B cell (primary cell): Measurements from ENCODE around the gene NPFF. TPM values are rescaled to one million over a fixed set of nuclear protein-coding genes. Genes with fewer than 3 reads are reported as not detected.

Source experiments
- ATAC-seq: fragments of 200-7000 bp; cut with Tn5 transposase; one replicate; pipeline ENCODE4 v1.10.0; 2021; ENCODE audit warnings: low read depth, mild to moderate bottlenecking, moderate number of reproducible peaks, moderate library complexity
- CTCF ChIA-PET: fragments of 350-600 bp; sonication (Branson Sonifier 250); formaldehyde crosslinking; loops from one replicate; lab custom pipeline; 2021; ENCODE audit warnings: antibody characterized with exemption, inconsistent platforms; lab: Charles Lee
- POLR2A ChIA-PET: fragments of 350-600 bp; sonication (Branson Sonifier 250); formaldehyde crosslinking; loops from one replicate; lab custom pipeline; 2021; ENCODE audit warnings: antibody characterized with exemption; lab: Charles Lee
- DNase-seq: peaks from one replicate; pipeline ENCODE4 v3.0.0; 2013
- H2AFZ ChIP-seq: 2 replicates; pipeline ENCODE4 v1.6.1; 2012; ENCODE audit warnings: mild to moderate bottlenecking, low read depth, low read length; ENCODE audit not compliant: insufficient read depth, poor library complexity, severe bottlenecking
- H3K27ac ChIP-seq, 2 donors: 1 replicate in 1 of 2; 2 replicates in 1 of 2; pipeline ENCODE4 v1.5.1; 2012 to 2013; ENCODE audit warnings: low read length in 2 of 2, mild to moderate bottlenecking in 2 of 2, moderate library complexity in 1 of 2
- H3K27me3 ChIP-seq, 4 experiments: fragments of 200-600 bp in 1 of 4; sonication (generic) in 1 of 4; replicated peaks in 1 of 4; 1 replicate in 2 of 4; 2 replicates in 2 of 4; pipeline versions ENCODE4 v1.6.1 to v1.7.0; 2013 to 2016; ENCODE audit warnings: low read length in 3 of 4, mild to moderate bottlenecking in 2 of 4, mixed read lengths in 1 of 4, moderate library complexity in 1 of 4; ENCODE audit not compliant: insufficient read depth in 4 of 4, control insufficient read depth in 3 of 4; ENCODE audit errors: control extremely low read depth in 1 of 4
- H3K36me3 ChIP-seq, 2 experiments: replicated peaks in 1 of 2; 1 replicate in 1 of 2; 2 replicates in 1 of 2; pipeline versions ENCODE4 v1.6.1 to v1.7.1; 2013; ENCODE audit warnings: low read length in 1 of 2; ENCODE audit not compliant: insufficient read depth in 2 of 2, control insufficient read depth in 1 of 2; ENCODE audit errors: control extremely low read depth in 1 of 2, extremely low read depth in 1 of 2
- H3K4me1 ChIP-seq, 2 donors: fragments of 200-600 bp in 1 of 2; sonication (generic) in 1 of 2; 1 replicate in 1 of 2; 2 replicates in 1 of 2; pipeline versions ENCODE4 v1.5.1 to v1.6.1; 2013 to 2017; ENCODE audit warnings: low read length in 2 of 2; ENCODE audit not compliant: control insufficient read depth in 2 of 2, insufficient read depth in 2 of 2
- H3K4me2 ChIP-seq: replicated peaks from 2 replicates; pipeline ENCODE3; 2012; ENCODE audit warnings: mild to moderate bottlenecking, low read depth, low read length; ENCODE audit not compliant: poor library complexity, severe bottlenecking
- H3K4me3 ChIP-seq, 5 experiments: fragments of 200-600 bp in 1 of 5; sonication (generic) in 1 of 5; 1 replicate in 3 of 5; 2 replicates in 2 of 5; pipeline versions ENCODE4 v1.5.1 to v1.7.0; 2011 to 2016; ENCODE audit warnings: low read length in 4 of 5, mild to moderate bottlenecking in 4 of 5, low read depth in 2 of 5, control low read depth in 1 of 5, moderate library complexity in 1 of 5; ENCODE audit not compliant: insufficient read depth in 1 of 5; ENCODE audit errors: control extremely low read depth in 1 of 5, extremely low read depth in 1 of 5
- H3K79me2 ChIP-seq: fragments of 200-600 bp; sonication (generic); one replicate; pipeline ENCODE4 v1.6.0; 2016; ENCODE audit warnings: low read length; ENCODE audit not compliant: control insufficient read depth, insufficient read depth
- H3K9ac ChIP-seq: fragments of 200-600 bp; sonication (generic); 2 replicates; pipeline ENCODE4 v1.6.1; 2017; ENCODE audit warnings: mild to moderate bottlenecking, low read length, moderate library complexity
- H3K9me3 ChIP-seq, 3 donors: one replicate each; pipeline versions ENCODE4 v1.6.1 to v1.7.1; 2013; ENCODE audit warnings: low read length in 2 of 3; ENCODE audit not compliant: control insufficient read depth in 2 of 3, insufficient read depth in 1 of 3; ENCODE audit errors: control extremely low read depth in 1 of 3
- H4K20me1 ChIP-seq: 2 replicates; pipeline ENCODE4 v1.6.0; 2012; ENCODE audit warnings: mild to moderate bottlenecking, low read length; ENCODE audit not compliant: insufficient read depth, control insufficient read depth, poor library complexity, severe bottlenecking
- H3K27ac Mint-ChIP-seq: one replicate; pipeline ENCODE4 v1.8.0; 2021; ENCODE audit warnings: mixed read lengths
- H3K27me3 Mint-ChIP-seq: one replicate; pipeline ENCODE4 v1.8.0; 2021; ENCODE audit warnings: mixed read lengths
- H3K4me1 Mint-ChIP-seq: one replicate; pipeline ENCODE4 v1.8.0; 2021; ENCODE audit warnings: mixed read lengths
- H3K4me3 Mint-ChIP-seq: one replicate; pipeline ENCODE4 v1.8.0; 2021; ENCODE audit warnings: mixed read lengths
- H3K9me3 Mint-ChIP-seq: one replicate; pipeline ENCODE4 v1.8.0; 2022; ENCODE audit warnings: mixed read lengths; ENCODE audit not compliant: insufficient read depth
- EZH2 ChIP-seq: IDR thresholded peaks from 2 replicates; pipeline ENCODE4 v1.6.1; 2012; ENCODE audit warnings: borderline replicate concordance, low read depth, mild to moderate bottlenecking, moderate library complexity, low read length; ENCODE audit not compliant: insufficient read depth, poor library complexity, severe bottlenecking
- WGBS: methylation state at CpG from one replicate; pipeline ENCODE4 v1.1.5; 2013; ENCODE audit warnings: missing lambda C conversion rate; ENCODE audit not compliant: insufficient coverage; 5-methylcytosine and 5-hydroxymethylcytosine counted together
- intact Hi-C: fragments of 100-400 bp; cut with micrococcal nuclease; formaldehyde crosslinking; loops from one replicate; pipeline ENCODE4 v1.10.0; 2022
- polyA plus RNA-seq: library from polyadenylated mRNA; depleted of rRNA; stranded (reverse); fragments of >200 nt; gene quantifications from 2 replicates; pipeline ENCODE4 v1.2.3, GENCODE V29; 2012
- total RNA-seq, 2 donors: library from RNA; stranded (reverse); fragments of 120-200 nt in 1 of 2; gene quantifications; 1 replicate in 1 of 2; 2 replicates in 1 of 2; pipeline versions ENCODE4 v1.2.3 to v1.2.4, GENCODE V29; 2013 to 2022
- TF ChIP-seq, protein P1 (sequence below): fragments of 200-600 bp; IDR thresholded peaks from one replicate; pipeline ENCODE4 v1.8.0; 2022; ENCODE audit warnings: antibody characterized with exemption, mild to moderate bottlenecking

NPFF gene
- total and polyA plus RNA-seq, 2 donors (not counting 1 experiment from before 2014, with no cell fraction given): 0.34 TPM; not detected in 1

DNA sequence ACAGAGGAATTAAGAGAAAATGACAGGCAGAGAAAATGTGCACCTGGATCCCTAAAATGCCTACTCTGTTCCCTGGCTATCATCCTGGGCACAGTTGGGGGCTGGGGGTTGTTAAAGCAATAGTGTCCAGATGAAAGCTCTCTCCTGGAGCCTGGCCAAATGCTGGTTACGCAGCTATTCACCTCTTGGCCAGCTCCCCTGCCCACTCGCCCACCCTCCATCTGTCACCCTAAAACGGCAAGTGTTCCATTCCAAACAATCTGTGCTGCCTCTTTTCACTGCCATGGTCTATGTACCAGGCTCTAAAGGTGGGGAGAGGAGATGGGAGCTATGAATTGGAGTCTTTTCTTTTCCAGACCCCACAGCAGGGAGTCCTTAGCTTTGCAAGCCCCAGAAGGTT lies 24.7 kb upstream of the NPFF start:
- Mint-ChIP-seq H3K27me3 (no peaks in the 10 kb centered on the region), H3K4me3 (no peak overlapping the region), H3K27ac (no peak overlapping the region), H3K4me1 (no peaks in the 10 kb centered on the region), H3K9me3 (no peaks in the 10 kb centered on the region)
- H3K4me3 ChIP-seq: no peak overlapping the region
- H3K4me1 ChIP-seq: no peaks in the 10 kb centered on the region
- no peak for TF ChIP-seq EZH2
- TF ChIP-seq, protein P1, sequence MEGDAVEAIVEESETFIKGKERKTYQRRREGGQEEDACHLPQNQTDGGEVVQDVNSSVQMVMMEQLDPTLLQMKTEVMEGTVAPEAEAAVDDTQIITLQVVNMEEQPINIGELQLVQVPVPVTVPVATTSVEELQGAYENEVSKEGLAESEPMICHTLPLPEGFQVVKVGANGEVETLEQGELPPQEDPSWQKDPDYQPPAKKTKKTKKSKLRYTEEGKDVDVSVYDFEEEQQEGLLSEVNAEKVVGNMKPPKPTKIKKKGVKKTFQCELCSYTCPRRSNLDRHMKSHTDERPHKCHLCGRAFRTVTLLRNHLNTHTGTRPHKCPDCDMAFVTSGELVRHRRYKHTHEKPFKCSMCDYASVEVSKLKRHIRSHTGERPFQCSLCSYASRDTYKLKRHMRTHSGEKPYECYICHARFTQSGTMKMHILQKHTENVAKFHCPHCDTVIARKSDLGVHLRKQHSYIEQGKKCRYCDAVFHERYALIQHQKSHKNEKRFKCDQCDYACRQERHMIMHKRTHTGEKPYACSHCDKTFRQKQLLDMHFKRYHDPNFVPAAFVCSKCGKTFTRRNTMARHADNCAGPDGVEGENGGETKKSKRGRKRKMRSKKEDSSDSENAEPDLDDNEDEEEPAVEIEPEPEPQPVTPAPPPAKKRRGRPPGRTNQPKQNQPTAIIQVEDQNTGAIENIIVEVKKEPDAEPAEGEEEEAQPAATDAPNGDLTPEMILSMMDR: no peak
- H4K20me1 ChIP-seq: no peaks in the 10 kb centered on the region
- no peaks in the 10 kb centered on the region for H3K9me3 ChIP-seq
- WGBS: 90% methylated on average over 3 of the region's 3 CpGs
- no peak for DNase-seq
- H2AFZ ChIP-seq: no peak overlapping the region
- no peak overlapping the region for H3K9ac ChIP-seq
- intact Hi-C loops: no loop called here
- ChIA-PET POLR2A (no interaction called here), CTCF (interaction anchor here (0.7 to 1.2 kb wide), 2 partner anchors 24 to 184 kb away, joined by 4 to 5 read pairs; no protein-coding TSS in a partner anchor)
- H3K36me3 ChIP-seq: peaks cover 13 to 72% of the 10 kb centered on the region in 2 experiments
- H3K27me3 ChIP-seq: no peaks in the 10 kb centered on the region
- no peaks in the 10 kb centered on the region for H3K79me2 ChIP-seq
- no peak overlapping the region for H3K27ac ChIP-seq
- H3K4me2 ChIP-seq: no peak overlapping the region
- no peak for ATAC-seq

DNA sequence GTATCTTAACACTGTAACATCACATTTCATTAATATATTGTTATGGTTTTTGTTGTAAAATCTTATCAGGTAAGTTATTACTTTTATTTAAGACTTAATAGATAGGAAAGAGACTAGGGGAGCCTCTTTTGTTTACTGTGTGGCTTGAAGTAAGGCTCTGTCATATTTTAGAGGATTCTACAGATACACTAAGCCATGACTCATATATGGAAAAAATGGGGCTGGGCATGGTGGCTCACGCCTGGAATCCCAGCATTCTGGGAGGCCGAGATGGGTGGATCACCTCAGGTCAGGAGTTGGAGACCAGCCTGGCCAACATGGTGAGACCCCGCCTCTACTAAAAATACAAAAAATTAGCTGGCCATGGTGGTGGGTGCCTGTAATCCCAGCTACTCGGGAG lies 23.6 kb upstream of the NPFF start:
- Mint-ChIP-seq H3K4me3 (no peak overlapping the region), H3K27me3 (no peaks in the 10 kb centered on the region), H3K9me3 (no peaks in the 10 kb centered on the region), H3K4me1 (no peaks in the 10 kb centered on the region), H3K27ac (no peak overlapping the region)
- Histone ChIP-seq H3K36me3 (peaks cover 13 to 69% of the 10 kb centered on the region in 2 experiments), H4K20me1 (no peaks in the 10 kb centered on the region), H3K27ac (no peak overlapping the region), H3K4me2 (no peak overlapping the region), H3K27me3 (no peaks in the 10 kb centered on the region), H3K79me2 (no peaks in the 10 kb centered on the region), H3K9me3 (no peaks in the 10 kb centered on the region), H2AFZ (no peak overlapping the region), H3K4me1 (no peaks in the 10 kb centered on the region), H3K4me3 (no peak overlapping the region), H3K9ac (no peak overlapping the region)
- ATAC-seq (no peak), DNase-seq (no peak)
- intact Hi-C loops: no loop called here
- no peak for TF ChIP-seq EZH2
- TF ChIP-seq, protein P1: no peak
- WGBS: no CpG with 5 or more reads among the region's 4 CpGs
- ChIA-PET CTCF (no interaction called here), POLR2A (no interaction called here)
